H1 (cell line): ENCODE results near the gene ASXL1. TPM values are rescaled to one million over a fixed set of nuclear protein-coding genes. Genes with fewer than 3 reads are reported as not detected.

Experiments
- CBX5 ChIP-seq: fragments of 300-800, 300-1000 bp; sonication (generic); IDR thresholded peaks from 2 replicates; pipeline ENCODE4 v1.7.1; 2016; ENCODE audit warnings: antibody characterized with exemption, low read length, low read depth
- CHD7 ChIP-seq: fragments of 300-600 bp; sonication (generic); IDR thresholded peaks from 2 replicates; pipeline ENCODE4 v1.7.1; 2012; ENCODE audit warnings: low read length, moderate library complexity, mild to moderate bottlenecking, inconsistent platforms; ENCODE audit not compliant: insufficient replicate concordance
- KDM4A ChIP-seq: IDR thresholded peaks from one replicate; pipeline ENCODE4 v1.7.1; 2012; ENCODE audit warnings: low read depth, mild to moderate bottlenecking, moderate library complexity, low read length, inconsistent platforms; ENCODE audit not compliant: severe bottlenecking
- KDM5A ChIP-seq: fragments of 200-600 bp; IDR thresholded peaks from 2 replicates; pipeline ENCODE4 v1.7.1; 2012; ENCODE audit warnings: mild to moderate bottlenecking, low read length, inconsistent platforms, mixed read lengths
- MAFK ChIP-seq: IDR thresholded peaks from 2 replicates; pipeline ENCODE4 v1.6.1; 2012; ENCODE audit warnings: low read depth, mild to moderate bottlenecking, improper control_type of control experiment, low read length
- NANOG ChIP-seq: IDR thresholded peaks from 2 replicates; pipeline ENCODE4 v1.6.1; 2011; ENCODE audit warnings: low read length, low read depth, mild to moderate bottlenecking, inconsistent platforms; ENCODE audit not compliant: insufficient read depth, poor library complexity, severe bottlenecking
- SIN3A ChIP-seq, 2 experiments: IDR thresholded peaks in 1 of 2; conservative IDR thresholded peaks in 1 of 2; 2 replicates each; pipeline ENCODE4 v1.6.1; 2011 to 2012; ENCODE audit warnings: low read length in 2 of 2, improper control_type of control experiment in 1 of 2, low read depth in 1 of 2, mild to moderate bottlenecking in 1 of 2
- polyA plus RNA-seq, 7 experiments: library from polyadenylated mRNA; depleted of rRNA in 3 of 7; stranded (reverse) in 5 of 7; unstranded in 2 of 7; fragments of >200 nt in 5 of 7; fragments of 200-250 nt in 2 of 7; gene quantifications; 1 replicate in 5 of 7; 2 replicates in 1 of 7; 4 replicates in 1 of 7; pipeline versions ENCODE4 v1.2.1 to v1.2.3, GENCODE V29; 2011 to 2013; ENCODE audit warnings: missing spikeins in 2 of 7, mixed read lengths in 2 of 7
- total RNA-seq: library from RNA; stranded (reverse); fragmentation: NEBNext Ultra II Directional; extraction: Animal tissue kit (Norgen Biotek cat#: 25700); gene quantifications from 2 replicates; pipeline ENCODE4 v1.2.1, GENCODE V29; 2021

The ASXL1 gene
- total and polyA plus RNA-seq, 2 of the 8 experiments (the other 6 are each of a cell fraction or from before 2014, with no cell fraction given), result 10.6 to 26.5 TPM

- no peak for TF ChIP-seq CHD7
- no peak for TF ChIP-seq NANOG
- no peak for TF ChIP-seq CBX5
- TF ChIP-seq KDM4A, result no peak
- TF ChIP-seq KDM5A, result no peak
- TF ChIP-seq SIN3A (conservative IDR thresholded peaks at IDR 0.05 in 1 of 2, IDR thresholded peaks at IDR 0.05 in 1 of 2; ENCODE audit: low read depth in 1 of 2, low read length in 2 of 2), result no peak
- no peak for TF ChIP-seq MAFK
These were observed 8.2 kb downstream of the ASXL1 start (continued) for GRCh38 chr20:32366380-32366779.
